Activated T-helper 2 cell treated with anti-CD3 and anti-CD28 coated beads, Interferon-gamma antibody, Interleukin-2, Interleukin-4, amounts not matched to agents 10 μg/mL and 5 μg/mL and 100 μg/mL, durations not matched to agents 14 hours and 24 hours and 36 hours (primary cell): ENCODE data around the gene TRAPPC12. TPM values are rescaled to one million over a fixed set of nuclear protein-coding genes. Genes with fewer than 3 reads are reported as not detected.

Experiments used
- DNase-seq: peaks from one replicate; pipeline ENCODE4 v3.0.0; 2021; ENCODE audit warnings: low spot score
- H3K27ac Mint-ChIP-seq: one replicate; pipeline ENCODE4 v1.8.0; 2021; ENCODE audit warnings: mixed read lengths
- H3K27me3 Mint-ChIP-seq: one replicate; pipeline ENCODE4 v1.8.0; 2021; ENCODE audit warnings: low read depth, mixed read lengths
- H3K36me3 Mint-ChIP-seq: one replicate; pipeline ENCODE4 v1.8.0; 2021; ENCODE audit warnings: low read depth, mixed read lengths
- H3K4me1 Mint-ChIP-seq: one replicate; pipeline ENCODE4 v1.8.0; 2021; ENCODE audit warnings: low read depth, mixed read lengths
- H3K4me3 Mint-ChIP-seq: one replicate; pipeline ENCODE4 v1.8.0; 2021; ENCODE audit warnings: low read depth, mild to moderate bottlenecking, moderate library complexity, mixed read lengths
- H3K9me3 Mint-ChIP-seq: one replicate; pipeline ENCODE4 v1.8.0; 2021; ENCODE audit warnings: mixed read lengths
- intact Hi-C: fragments of 100-400 bp; cut with micrococcal nuclease; formaldehyde crosslinking; loops from one replicate; pipeline ENCODE4 v1.15.1; 2023
- total RNA-seq: library from RNA; stranded (reverse); gene quantifications from 2 replicates; pipeline ENCODE4 v1.2.3, GENCODE V29; 2022

Gene TRAPPC12
- total RNA-seq, 1 donor from 2014 or later = 84.6 TPM

DNA sequence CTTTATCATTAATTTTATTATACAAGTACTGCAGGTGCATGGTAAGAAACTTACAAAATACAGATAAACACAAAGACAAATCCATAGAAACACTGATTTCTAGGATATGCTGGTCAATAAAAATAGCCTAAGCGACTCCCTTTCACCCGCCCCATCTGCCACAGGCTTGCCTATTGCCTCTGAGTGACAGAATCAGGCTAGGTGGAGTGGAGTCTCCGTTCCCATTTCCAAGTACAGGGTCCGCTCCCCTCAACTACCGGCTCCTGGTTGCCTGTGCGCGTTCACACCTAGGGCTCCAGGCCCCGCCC is 201 bp upstream of the TRAPPC12 start:
- Mint-ChIP-seq H3K27ac (peak overlapping the region; percentile 97), H3K4me1 (peaks cover 27% of the 10 kb centered on the region), H3K36me3 (peaks cover 31% of the 10 kb centered on the region), H3K4me3 (peak overlapping the region; percentile 97), H3K9me3 (no peaks in the 10 kb centered on the region), H3K27me3 (no peaks in the 10 kb centered on the region)
- intact Hi-C loops = loop anchor here (1.0 to 2.0 kb wide), 2 partner anchors 272 to 766 kb away; no protein-coding TSS in a partner anchor
- DNase-seq = no peak

DNA sequence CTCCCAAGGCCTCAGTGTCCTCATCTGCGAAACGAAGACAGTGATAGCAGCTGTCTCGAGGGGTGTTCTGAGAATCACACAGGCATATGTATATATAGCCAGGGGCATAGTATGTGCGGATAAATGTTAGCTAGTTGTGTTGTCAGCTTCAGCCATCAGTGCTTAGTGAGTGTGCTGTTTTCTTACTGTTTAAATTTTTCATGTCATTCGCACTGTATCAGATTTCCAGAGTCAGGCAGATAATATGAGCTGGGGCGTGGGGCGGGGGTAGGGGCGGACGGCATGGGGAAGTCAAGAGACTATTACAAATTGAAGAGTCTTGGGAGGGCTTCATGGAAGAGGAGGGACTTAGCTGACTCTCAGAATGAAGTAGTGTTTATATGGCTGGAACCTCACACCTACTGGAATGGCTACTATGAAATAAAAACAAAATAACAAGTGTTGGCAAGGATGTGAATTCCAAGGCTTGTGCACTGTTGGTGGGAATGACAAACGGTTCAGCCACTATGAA is 7.0 kb downstream of the TRAPPC12 start:
- H3K27me3 Mint-ChIP-seq = no peaks in the 10 kb centered on the region
- H3K4me1 Mint-ChIP-seq = peaks cover 9% of the 10 kb centered on the region
- DNase-seq = no peak
- H3K4me3 Mint-ChIP-seq = no peak overlapping the region
- intact Hi-C loops = no loop called here
- peaks cover 43% of the 10 kb centered on the region for H3K36me3 Mint-ChIP-seq
- H3K9me3 Mint-ChIP-seq = no peaks in the 10 kb centered on the region
- H3K27ac Mint-ChIP-seq = no peak overlapping the region

DNA sequence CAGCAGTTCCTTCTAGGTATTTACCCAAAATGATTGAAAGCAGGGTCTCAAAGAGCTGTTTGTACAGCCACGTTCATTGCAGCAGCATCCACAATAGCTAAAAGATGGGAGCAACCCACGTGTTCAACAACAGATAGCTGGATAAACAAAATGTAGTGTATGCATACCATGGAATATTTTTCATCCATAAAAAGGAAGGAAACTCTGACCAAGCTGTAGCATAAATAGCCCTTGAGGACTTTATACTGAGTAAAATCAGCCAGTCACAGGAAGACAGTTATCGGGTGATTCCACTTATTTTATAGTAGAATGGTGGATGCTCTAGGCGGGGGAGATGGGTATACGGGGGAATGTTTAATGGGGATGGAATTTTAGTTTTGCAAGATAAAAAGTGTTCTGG is 7.5 kb downstream of the TRAPPC12 start:
- no peaks in the 10 kb centered on the region for H3K27me3 Mint-ChIP-seq
- no peak overlapping the region for H3K4me3 Mint-ChIP-seq
- H3K27ac Mint-ChIP-seq = no peak overlapping the region
- H3K4me1 Mint-ChIP-seq = peaks cover 5% of the 10 kb centered on the region
- no peak for DNase-seq
- peaks cover 44% of the 10 kb centered on the region for H3K36me3 Mint-ChIP-seq
- intact Hi-C loops = no loop called here
- no peaks in the 10 kb centered on the region for H3K9me3 Mint-ChIP-seq

DNA sequence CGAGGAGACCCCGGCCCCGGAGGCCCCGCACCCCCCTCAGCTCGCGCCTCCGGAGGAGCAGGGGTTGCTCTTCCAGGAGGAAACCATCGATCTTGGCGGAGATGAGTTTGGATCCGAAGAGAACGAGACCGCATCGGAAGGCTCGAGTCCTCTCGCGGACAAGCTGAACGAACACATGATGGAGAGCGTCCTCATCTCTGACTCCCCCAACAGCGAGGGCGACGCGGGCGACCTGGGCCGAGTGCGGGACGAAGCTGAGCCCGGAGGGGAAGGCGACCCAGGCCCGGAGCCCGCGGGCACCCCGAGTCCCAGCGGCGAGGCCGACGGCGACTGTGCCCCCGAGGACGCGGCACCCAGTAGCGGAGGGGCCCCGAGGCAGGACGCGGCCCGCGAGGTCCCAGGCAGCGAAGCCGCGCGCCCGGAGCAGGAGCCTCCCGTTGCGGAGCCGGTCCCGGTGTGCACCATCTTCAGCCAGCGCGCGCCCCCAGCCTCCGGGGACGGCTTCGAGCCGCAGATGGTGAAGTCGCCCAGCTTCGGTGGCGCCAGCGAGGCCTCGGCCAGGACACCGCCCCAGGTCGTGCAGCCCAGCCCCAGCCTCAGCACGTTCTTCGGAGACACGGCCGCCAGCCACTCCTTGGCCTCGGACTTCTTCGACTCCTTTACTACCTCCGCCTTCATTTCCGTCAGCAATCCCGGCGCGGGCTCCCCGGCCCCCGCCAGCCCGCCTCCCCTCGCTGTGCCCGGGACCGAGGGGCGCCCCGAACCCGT is 8.3 kb downstream of the TRAPPC12 start:
- Mint-ChIP-seq H3K27ac (no peak overlapping the region), H3K4me1 (peaks cover 5% of the 10 kb centered on the region), H3K36me3 (peaks cover 52% of the 10 kb centered on the region), H3K4me3 (no peak overlapping the region), H3K27me3 (no peaks in the 10 kb centered on the region), H3K9me3 (no peaks in the 10 kb centered on the region)
- intact Hi-C loops = no loop called here
- no peak for DNase-seq

DNA sequence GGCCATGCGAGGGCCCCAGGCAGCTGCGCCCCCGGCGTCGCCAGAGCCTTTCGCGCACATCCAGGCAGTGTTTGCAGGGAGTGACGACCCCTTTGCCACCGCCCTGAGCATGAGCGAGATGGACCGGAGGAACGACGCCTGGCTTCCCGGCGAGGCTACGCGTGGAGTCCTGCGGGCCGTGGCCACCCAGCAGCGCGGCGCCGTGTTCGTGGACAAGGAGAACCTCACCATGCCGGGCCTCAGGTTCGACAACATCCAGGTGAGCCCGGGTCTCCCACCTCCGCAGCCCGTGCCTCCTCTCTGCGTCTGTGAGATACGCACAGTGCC is 8.9 kb downstream of the TRAPPC12 start:
- Mint-ChIP-seq H3K36me3 (peaks cover 56% of the 10 kb centered on the region), H3K4me1 (peaks cover 5% of the 10 kb centered on the region), H3K27ac (no peak overlapping the region), H3K9me3 (no peaks in the 10 kb centered on the region), H3K27me3 (no peaks in the 10 kb centered on the region), H3K4me3 (no peak overlapping the region)
- DNase-seq = no peak
- intact Hi-C loops = no loop called here

DNA sequence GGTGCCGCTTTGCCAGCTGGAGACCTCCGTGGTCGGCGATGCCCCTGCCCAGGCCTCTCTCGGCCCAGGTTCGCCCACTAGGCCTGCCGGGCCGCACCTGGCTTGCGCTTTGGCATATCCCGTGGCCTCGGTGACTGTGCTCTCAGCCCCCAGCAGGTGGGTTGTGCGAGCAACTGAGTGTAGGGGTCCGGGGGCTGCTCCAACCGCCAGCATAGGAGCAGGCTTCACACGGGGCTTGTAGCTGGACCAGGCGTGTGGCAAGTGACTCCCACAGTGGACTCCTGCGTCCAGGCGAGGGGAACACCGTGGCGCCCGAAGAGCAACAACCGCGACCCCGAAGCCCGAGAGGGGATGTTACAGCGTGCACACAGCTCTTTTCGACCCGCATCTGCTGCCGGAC is 9.7 kb downstream of the TRAPPC12 start:
- intact Hi-C loops = no loop called here
- Mint-ChIP-seq H3K36me3 (peaks cover 64% of the 10 kb centered on the region), H3K4me1 (peaks cover 5% of the 10 kb centered on the region)

DNA sequence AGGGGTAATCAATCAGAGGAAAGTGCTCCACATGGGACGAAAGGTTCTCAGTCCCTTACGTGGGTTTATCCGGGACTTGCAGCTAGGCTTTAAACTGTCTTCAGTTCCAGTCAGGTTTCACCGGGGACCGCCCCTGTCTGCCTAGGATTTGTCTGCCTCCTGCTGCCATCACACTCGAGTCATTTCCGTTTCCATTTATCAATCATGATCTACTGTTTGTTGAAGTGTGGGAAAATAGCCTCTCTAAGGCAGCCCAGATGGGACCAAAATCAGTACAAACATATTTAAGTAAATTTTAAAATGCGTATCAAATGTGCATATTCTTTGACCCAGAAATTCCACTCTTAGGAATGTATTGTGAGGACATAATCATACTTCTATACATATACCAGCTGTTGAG is 10.5 kb downstream of the TRAPPC12 start:
- no peak for DNase-seq
- peaks cover 8% of the 10 kb centered on the region for H3K9me3 Mint-ChIP-seq
- no peaks in the 10 kb centered on the region for H3K4me1 Mint-ChIP-seq
- intact Hi-C loops = no loop called here
- H3K27ac Mint-ChIP-seq = no peak overlapping the region
- peaks cover 68% of the 10 kb centered on the region for H3K36me3 Mint-ChIP-seq
- no peaks in the 10 kb centered on the region for H3K27me3 Mint-ChIP-seq
- H3K4me3 Mint-ChIP-seq = no peak overlapping the region

More for the DNA sequence above, 9.7 kb downstream of the TRAPPC12 start:
- H3K27me3 Mint-ChIP-seq = no peaks in the 10 kb centered on the region
- no peak for DNase-seq
- H3K4me3 Mint-ChIP-seq = no peak overlapping the region
- no peaks in the 10 kb centered on the region for H3K9me3 Mint-ChIP-seq
- no peak overlapping the region for H3K27ac Mint-ChIP-seq

DNA sequence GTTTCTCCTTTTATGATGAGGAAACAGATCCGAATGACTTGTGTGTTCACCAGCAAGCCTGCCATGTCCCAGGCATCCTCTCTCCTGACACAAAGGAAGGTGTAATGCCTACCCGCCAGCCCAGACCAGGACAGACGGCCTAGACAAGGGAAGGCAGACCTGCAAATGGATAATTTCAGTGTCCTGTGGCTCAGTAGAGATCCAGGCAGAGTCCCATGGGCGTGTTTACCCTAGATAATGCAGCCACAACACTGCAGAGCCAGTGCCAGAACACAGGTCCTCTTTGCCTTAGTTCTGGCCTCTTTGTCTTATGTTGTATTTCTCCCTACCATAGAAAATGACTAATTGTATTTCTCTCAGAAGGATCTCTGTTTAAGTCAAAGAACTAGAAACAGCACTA is 12.7 kb downstream of the TRAPPC12 start:
- intact Hi-C loops = no loop called here

DNA sequence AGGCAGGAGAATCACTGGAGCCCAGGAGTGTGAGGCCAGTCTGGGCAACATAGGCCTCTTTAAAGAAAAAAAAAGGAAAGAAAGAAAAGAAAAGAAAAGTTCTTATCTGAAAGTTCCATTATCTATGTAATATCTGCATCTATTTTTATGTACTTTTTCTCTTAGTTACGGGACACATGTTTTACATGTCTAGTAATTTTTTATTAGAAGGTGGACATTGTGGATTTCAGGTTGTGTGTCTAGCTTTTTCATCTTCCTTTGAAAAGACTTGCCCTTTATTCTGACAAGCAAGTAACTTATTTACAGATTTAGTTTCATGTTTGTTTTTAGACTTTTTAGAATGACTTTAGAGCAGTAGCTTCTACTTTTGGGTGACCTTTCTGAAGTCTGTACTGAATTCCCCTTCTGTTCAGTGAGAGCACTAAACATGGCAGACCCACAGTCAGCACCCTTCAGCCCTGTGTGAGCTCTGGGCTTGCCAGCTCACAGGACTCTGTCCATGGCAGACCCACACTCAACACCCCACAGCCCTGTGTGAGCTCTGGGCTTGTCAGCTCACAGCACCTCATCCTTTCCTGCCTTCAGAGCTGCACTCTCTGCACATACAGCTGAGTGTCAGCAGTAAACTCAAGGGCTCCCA is 17.5 kb downstream of the TRAPPC12 start:
- H3K27me3 Mint-ChIP-seq = no peaks in the 10 kb centered on the region
- DNase-seq = no peak
- H3K4me1 Mint-ChIP-seq = no peaks in the 10 kb centered on the region
- intact Hi-C loops = no loop called here
- H3K36me3 Mint-ChIP-seq = peaks cover 66% of the 10 kb centered on the region
- no peak overlapping the region for H3K27ac Mint-ChIP-seq
- H3K9me3 Mint-ChIP-seq = peaks cover 35% of the 10 kb centered on the region
- no peak overlapping the region for H3K4me3 Mint-ChIP-seq

More for the DNA sequence above, 12.7 kb downstream of the TRAPPC12 start:
- H3K9me3 Mint-ChIP-seq = peaks cover 27% of the 10 kb centered on the region
- no peaks in the 10 kb centered on the region for H3K27me3 Mint-ChIP-seq
- DNase-seq = no peak
- peaks cover 86% of the 10 kb centered on the region for H3K36me3 Mint-ChIP-seq
- no peaks in the 10 kb centered on the region for H3K4me1 Mint-ChIP-seq
- H3K27ac Mint-ChIP-seq = no peak overlapping the region
- H3K4me3 Mint-ChIP-seq = no peak overlapping the region

DNA sequence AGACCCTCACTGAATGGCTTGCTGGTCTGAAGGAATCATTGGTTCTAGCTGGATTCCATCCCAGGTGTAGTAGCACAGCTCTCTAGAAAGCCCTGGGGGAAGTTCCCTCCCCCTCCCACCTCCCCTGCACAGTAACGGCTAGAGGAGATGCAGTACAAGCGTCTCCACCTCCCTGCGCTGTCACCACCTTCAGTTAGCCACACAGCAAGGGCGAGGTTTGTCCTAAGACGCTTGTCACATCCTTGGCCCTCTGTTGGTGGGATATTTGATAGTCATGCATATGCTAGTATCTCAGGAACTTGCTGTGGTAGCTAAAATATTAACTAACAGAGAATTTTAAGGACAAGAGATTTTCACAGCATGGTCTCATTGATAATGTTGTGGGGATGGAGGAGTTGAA is 19.4 kb downstream of the TRAPPC12 start:
- no peak overlapping the region for H3K4me3 Mint-ChIP-seq
- intact Hi-C loops = no loop called here
- no peak overlapping the region for H3K27ac Mint-ChIP-seq
- peaks cover 58% of the 10 kb centered on the region for H3K36me3 Mint-ChIP-seq
- no peaks in the 10 kb centered on the region for H3K27me3 Mint-ChIP-seq
- H3K9me3 Mint-ChIP-seq = peaks cover 35% of the 10 kb centered on the region
- no peaks in the 10 kb centered on the region for H3K4me1 Mint-ChIP-seq
- no peak for DNase-seq

DNA sequence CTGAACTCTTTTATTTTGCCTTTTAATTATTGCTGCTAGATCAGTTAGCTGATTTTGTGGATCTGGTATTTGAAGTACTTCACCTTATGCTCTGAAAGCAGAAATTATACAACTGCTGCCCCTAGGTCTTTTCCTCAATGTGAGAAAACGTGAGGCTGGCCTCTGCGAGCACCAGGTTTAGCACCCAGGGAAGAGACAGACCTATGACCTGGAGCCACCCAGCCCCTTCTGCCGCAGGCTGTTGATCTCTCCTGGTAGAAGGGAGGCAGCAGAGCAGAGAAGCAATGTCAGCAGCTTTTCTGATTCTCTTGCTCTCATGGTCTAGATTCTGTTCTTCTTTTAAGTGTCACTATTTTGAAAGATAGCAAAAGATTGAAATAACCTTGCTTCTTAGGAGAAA is 19.9 kb downstream of the TRAPPC12 start:
- Mint-ChIP-seq H3K4me3 (no peak overlapping the region), H3K4me1 (no peaks in the 10 kb centered on the region), H3K9me3 (peaks cover 33% of the 10 kb centered on the region), H3K27ac (no peak overlapping the region), H3K27me3 (no peaks in the 10 kb centered on the region), H3K36me3 (peaks cover 55% of the 10 kb centered on the region)
- intact Hi-C loops = no loop called here
- DNase-seq = no peak

DNA sequence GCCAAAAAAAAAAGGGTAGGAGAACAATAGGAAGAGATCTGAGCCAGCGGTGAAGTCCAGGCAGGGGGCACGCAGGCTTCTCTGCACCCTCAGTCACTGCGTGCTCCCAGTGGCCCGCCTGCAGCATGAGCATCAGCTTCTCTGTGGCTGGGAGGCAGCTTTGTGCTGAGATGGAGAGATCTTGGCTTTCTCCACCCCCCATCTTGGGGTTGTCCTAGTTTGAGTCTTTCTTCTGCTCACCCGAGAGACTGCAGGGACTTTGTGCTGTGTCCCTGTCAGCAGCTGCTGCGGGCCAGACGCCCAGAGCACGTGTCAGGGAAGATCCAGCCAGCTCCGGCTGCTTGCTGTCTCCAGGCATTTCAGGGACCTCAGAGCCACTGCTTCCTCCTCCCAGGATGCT is 20.3 kb downstream of the TRAPPC12 start:
- no peak overlapping the region for H3K27ac Mint-ChIP-seq
- intact Hi-C loops = no loop called here
- DNase-seq = no peak
- peaks cover 51% of the 10 kb centered on the region for H3K36me3 Mint-ChIP-seq
- H3K4me1 Mint-ChIP-seq = no peaks in the 10 kb centered on the region
- H3K9me3 Mint-ChIP-seq = peaks cover 28% of the 10 kb centered on the region
- no peak overlapping the region for H3K4me3 Mint-ChIP-seq
- no peaks in the 10 kb centered on the region for H3K27me3 Mint-ChIP-seq

DNA sequence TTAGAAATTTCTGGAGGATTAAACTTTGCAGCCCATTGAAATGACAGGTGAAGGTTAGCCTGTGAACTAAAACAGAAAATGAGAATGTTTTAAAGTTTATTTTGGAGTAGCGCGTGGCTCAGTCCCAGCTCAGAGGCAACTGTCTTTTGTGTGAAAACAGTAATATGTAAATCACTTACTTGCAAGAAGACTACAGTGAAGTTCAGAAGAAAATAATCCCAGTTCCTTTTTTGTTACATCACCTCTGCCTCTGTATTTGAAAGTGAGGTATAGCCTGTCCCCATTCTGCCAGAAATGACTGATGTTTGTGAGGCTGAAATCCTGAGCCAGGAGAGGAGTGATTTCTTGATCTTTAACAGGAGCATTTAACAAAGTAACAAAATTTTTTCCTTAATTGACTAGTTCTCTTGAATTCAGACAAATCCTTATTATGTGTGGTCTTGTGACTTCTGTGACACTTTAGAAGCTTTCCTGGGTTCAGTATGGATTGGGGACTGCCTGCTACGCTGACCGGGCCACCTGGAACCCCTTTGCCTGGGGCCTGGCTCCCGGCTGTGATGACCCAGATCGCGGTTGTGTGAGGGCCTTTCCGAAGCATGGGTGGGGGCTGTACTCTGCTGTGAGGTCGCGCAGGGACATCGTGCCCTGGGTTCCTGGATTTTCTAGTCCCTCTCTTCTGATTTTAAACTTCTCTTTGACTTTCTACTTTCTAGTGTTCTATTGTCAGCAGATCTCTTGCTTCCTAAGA is 24.3 kb downstream of the TRAPPC12 start:
- Mint-ChIP-seq H3K27ac (no peak overlapping the region), H3K36me3 (peaks cover 25% of the 10 kb centered on the region), H3K9me3 (no peaks in the 10 kb centered on the region), H3K27me3 (no peaks in the 10 kb centered on the region), H3K4me1 (no peaks in the 10 kb centered on the region), H3K4me3 (no peak overlapping the region)
- intact Hi-C loops = no loop called here
- no peak for DNase-seq
